HepG2 (cell line): Measurements from ENCODE around the gene CD44. TPM values are rescaled to one million over a fixed set of nuclear protein-coding genes. Genes with fewer than 3 reads are reported as not detected.

ENCODE experiments used
- ATAC-seq: fragments of 200-7000 bp; cut with Tn5 transposase; 3 replicates; pipeline ENCODE4 v1.9.1; 2020; ENCODE audit warnings: mild to moderate bottlenecking, moderate library complexity
- BruUV-seq: library from RNA; stranded (reverse); fragments of 400-500 nt; replicated peaks from 2 replicates; lab custom pipeline; 2021; lab: Mats Ljungman, UMichigan
- CTCF ChIA-PET: fragments of 300-600 bp; formaldehyde crosslinking; extraction: SDS; loops from one replicate; lab custom pipeline; 2021; ENCODE audit warnings: low total read pairs, inconsistent platforms, low intra/inter-chr PET ratio; lab: Yijun Ruan, JAX
- POLR2A ChIA-PET: fragments of 350-600 bp; sonication (Branson Sonifier 250); formaldehyde crosslinking; loops from one replicate; lab custom pipeline; 2020; ENCODE audit warnings: antibody characterized with exemption, inconsistent platforms; lab: Yijun Ruan, JAX
- DNase-seq: peaks from one replicate; pipeline ENCODE4 v3.0.0-alpha.2; 2015; ENCODE audit warnings: low spot score
- FAIRE-seq: peaks from 3 replicates; lab custom pipeline; 2011; peaks lifted over from hg19 to GRCh38; lab: Jason Lieb, UNC
- H2AFZ ChIP-seq: one replicate; pipeline ENCODE4 v1.6.1; 2011; ENCODE audit warnings: low read length, inconsistent platforms
- H3K27ac ChIP-seq: fragments of 300-600 bp; 3 replicates; pipeline ENCODE4 v1.8.0; 2011; ENCODE audit warnings: mixed run types, mild to moderate bottlenecking, mixed read lengths, low read length, inconsistent platforms; ENCODE audit not compliant: insufficient read depth; ENCODE audit errors: extremely low read length
- H3K27me3 ChIP-seq, 2 experiments: fragments of 200-600 bp in 1 of 2; 2 replicates in 1 of 2; 3 replicates in 1 of 2; pipeline versions ENCODE4 v1.6.0 to v1.8.0; 2011; ENCODE audit warnings: low read length in 2 of 2, mild to moderate bottlenecking in 2 of 2, moderate library complexity in 2 of 2, inconsistent platforms in 1 of 2; ENCODE audit not compliant: insufficient read depth in 2 of 2, control insufficient read depth in 1 of 2
- H3K36me3 ChIP-seq, 2 experiments: fragments of 200-600 bp in 1 of 2; replicated peaks in 1 of 2; 2 replicates in 1 of 2; 3 replicates in 1 of 2; pipeline versions ENCODE4 v1.5.1 to v1.8.0; 2011; ENCODE audit warnings: low read length in 2 of 2, inconsistent platforms in 1 of 2; ENCODE audit not compliant: insufficient read depth in 2 of 2, control insufficient read depth in 1 of 2
- H3K4me1 ChIP-seq: 2 replicates; pipeline ENCODE4 v1.5.1; 2012; ENCODE audit warnings: low read length, inconsistent platforms; ENCODE audit not compliant: insufficient read depth
- H3K4me2 ChIP-seq: 2 replicates; pipeline ENCODE4 v1.6.0; 2011; ENCODE audit warnings: low read depth, low read length, inconsistent platforms
- H3K4me3 ChIP-seq, 3 experiments: fragments of 200-600 bp in 1 of 3; sonication (generic), shearing (Covaris generic) in 1 of 3; replicated peaks in 1 of 3; 2 replicates each; pipeline ENCODE4 v1.5.1; 2011 to 2016; ENCODE audit warnings: low read length in 3 of 3, inconsistent platforms in 2 of 3, low read depth in 2 of 3, mild to moderate bottlenecking in 2 of 3, control low read depth in 1 of 3, mixed read lengths in 1 of 3; ENCODE audit not compliant: insufficient read depth in 1 of 3
- H3K79me2 ChIP-seq: one replicate; pipeline ENCODE4 v1.6.1; 2011; ENCODE audit warnings: low read length, inconsistent platforms; ENCODE audit not compliant: insufficient read depth
- H3K9ac ChIP-seq: 2 replicates; pipeline ENCODE4 v1.6.0; 2011; ENCODE audit warnings: mild to moderate bottlenecking, low read depth, low read length, inconsistent platforms; ENCODE audit not compliant: insufficient read depth
- H3K9me3 ChIP-seq: 2 replicates; pipeline ENCODE4 v1.5.1; 2012; ENCODE audit warnings: mild to moderate bottlenecking, low read length
- H4K20me1 ChIP-seq: 2 replicates; pipeline ENCODE4 v1.6.0; 2011; ENCODE audit warnings: inconsistent platforms, mild to moderate bottlenecking, low read length, moderate library complexity; ENCODE audit not compliant: insufficient read depth
- ATRX ChIP-seq: sonication (generic); formaldehyde crosslinking; IDR thresholded peaks from 2 replicates; pipeline ENCODE4 v1.4.0; 2020; ENCODE audit warnings: missing genetic modification reagents, borderline replicate concordance
- PITX1 ChIP-seq: sonication (generic); formaldehyde crosslinking; IDR thresholded peaks from 2 replicates; pipeline ENCODE4 v1.5.1; 2020; ENCODE audit warnings: mild to moderate bottlenecking, missing genetic modification reagents
- RCOR2 ChIP-seq: IDR thresholded peaks from 2 replicates; pipeline ENCODE4 v1.6.1; 2016; ENCODE audit warnings: missing biosample characterization, missing genetic modification reagents
- TBX2 ChIP-seq: sonication (generic); formaldehyde crosslinking; IDR thresholded peaks from 2 replicates; pipeline ENCODE4 v1.5.0; 2020; ENCODE audit warnings: missing genetic modification reagents, mild to moderate bottlenecking, borderline replicate concordance
- ZBTB1 ChIP-seq: sonication (generic); formaldehyde crosslinking; IDR thresholded peaks from 2 replicates; pipeline ENCODE4 v1.4.0; 2020; ENCODE audit warnings: missing genetic modification reagents, borderline replicate concordance
- ZNF629 ChIP-seq: sonication (generic); formaldehyde crosslinking; conservative IDR thresholded peaks from 2 replicates; pipeline ENCODE4 v1.5.0; 2020; ENCODE audit warnings: missing genetic modification reagents
- WGBS: methylation state at CpG from one replicate; pipeline ENCODE4 v1.1.6; 2017; ENCODE audit warnings: low lambda C conversion rate; 5-methylcytosine and 5-hydroxymethylcytosine counted together
- in situ Hi-C: cut with HindIII; loops from 2 replicates; pipeline ENCODE4 v1.10.0; 2017; ENCODE audit warnings: low pct_unique_long_range_greater_than_20kb; ENCODE audit not compliant: extremely low pct_ligation_motif_present
- intact Hi-C: fragments of 100-400 bp; cut with micrococcal nuclease; formaldehyde crosslinking; loops from one replicate; pipeline ENCODE4 v1.10.0; 2022; ENCODE audit not compliant: unreplicated experiment
- polyA plus RNA-seq, 8 experiments: library from polyadenylated mRNA; depleted of rRNA in 3 of 8; stranded (reverse) in 7 of 8; unstranded in 1 of 8; fragments of >200 nt; fragmentation: Illumina TruSeq in 4 of 8; extraction: Trizol in 4 of 8; gene quantifications; 2 replicates each; pipeline versions ENCODE4 v1.2.1 to v1.2.3, GENCODE V29; 2011 to 2016; ENCODE audit warnings: low read depth in 4 of 8, missing spikeins in 1 of 8, mixed read lengths in 1 of 8; ENCODE audit not compliant: insufficient read depth in 1 of 8
- total RNA-seq, 5 experiments: library from RNA; depleted of rRNA; stranded (reverse); fragments of >200 nt; fragmentation: Illumina TruSeq; extraction: Trizol; gene quantifications; 2 replicates each; pipeline ENCODE4 v1.2.3, GENCODE V29; 2016; ENCODE audit warnings: low read depth in 1 of 5
- TF ChIP-seq, protein P1 (sequence below): IDR thresholded peaks from 2 replicates; pipeline ENCODE4 v1.6.1; 2016
- TF ChIP-seq, protein P2 (sequence below): sonication (generic); formaldehyde crosslinking; IDR thresholded peaks from 2 replicates; pipeline ENCODE4 v1.5.0; 2020; ENCODE audit warnings: missing genetic modification reagents
- TF ChIP-seq, protein P3 (sequence below): IDR thresholded peaks from 2 replicates; pipeline ENCODE4 v1.6.1; 2016; ENCODE audit warnings: missing genetic modification reagents, missing compliant biosample characterization

Gene CD44
- total and polyA plus RNA-seq, 2 of the 13 experiments (the other 11 are each of a cell fraction or from before 2014, with no cell fraction given): 0.02 to 0.11 TPM

DNA sequence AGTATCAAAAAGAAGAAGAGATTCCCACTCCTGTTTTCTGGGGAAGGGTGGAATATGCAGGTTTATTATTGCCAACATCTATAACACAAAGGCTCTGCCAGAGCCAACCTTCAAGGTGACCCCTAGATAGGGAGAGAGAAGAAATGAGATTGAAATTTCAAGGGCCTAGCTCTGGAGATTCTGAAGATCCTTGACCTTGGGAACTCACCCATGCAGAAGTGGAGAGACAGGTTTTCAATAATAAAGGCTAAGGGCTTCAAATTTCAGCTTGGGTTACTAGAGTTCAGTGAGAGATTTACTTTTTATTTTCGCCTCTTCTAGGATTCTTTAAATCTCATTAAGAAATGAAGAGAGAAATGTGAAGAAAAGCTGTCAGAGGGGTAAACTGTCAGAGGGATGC is 98.4 kb downstream of the CD44 start:
- intact Hi-C loops: no loop called here
- CTCF ChIA-PET: interaction anchor here (1.3 to 1.9 kb wide), 2 partner anchors 155 to 311 kb away, joined by 4 to 14 read pairs; no protein-coding TSS in a partner anchor

More for the DNA sequence above, 98.4 kb downstream of the CD44 start:
- FAIRE-seq: no peak
- Histone ChIP-seq H3K9ac (no peak overlapping the region), H3K4me3 (no peak overlapping the region), H2AFZ (no peak overlapping the region), H3K27me3 (no peaks in the 10 kb centered on the region), H3K79me2 (no peaks in the 10 kb centered on the region), H3K27ac (no peak overlapping the region), H3K4me1 (peaks cover 19% of the 10 kb centered on the region; the same call in 1 of the 2 replicates), H3K36me3 (no peaks in the 10 kb centered on the region), H4K20me1 (no peaks in the 10 kb centered on the region), H3K9me3 (no peaks in the 10 kb centered on the region), H3K4me2 (no peak overlapping the region)
- TF ChIP-seq, protein P1, sequence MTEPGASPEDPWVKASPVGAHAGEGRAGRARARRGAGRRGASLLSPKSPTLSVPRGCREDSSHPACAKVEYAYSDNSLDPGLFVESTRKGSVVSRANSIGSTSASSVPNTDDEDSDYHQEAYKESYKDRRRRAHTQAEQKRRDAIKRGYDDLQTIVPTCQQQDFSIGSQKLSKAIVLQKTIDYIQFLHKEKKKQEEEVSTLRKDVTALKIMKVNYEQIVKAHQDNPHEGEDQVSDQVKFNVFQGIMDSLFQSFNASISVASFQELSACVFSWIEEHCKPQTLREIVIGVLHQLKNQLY (CRISPR knock-in tag): no peak
- TF ChIP-seq TBX2 (no peak), PITX1 (CRISPR knock-in tag) (no peak), RCOR2 (no peak), ZNF629 (no peak), ZBTB1 (no peak), ATRX (CRISPR knock-in tag) (no peak)
- TF ChIP-seq, protein P2, sequence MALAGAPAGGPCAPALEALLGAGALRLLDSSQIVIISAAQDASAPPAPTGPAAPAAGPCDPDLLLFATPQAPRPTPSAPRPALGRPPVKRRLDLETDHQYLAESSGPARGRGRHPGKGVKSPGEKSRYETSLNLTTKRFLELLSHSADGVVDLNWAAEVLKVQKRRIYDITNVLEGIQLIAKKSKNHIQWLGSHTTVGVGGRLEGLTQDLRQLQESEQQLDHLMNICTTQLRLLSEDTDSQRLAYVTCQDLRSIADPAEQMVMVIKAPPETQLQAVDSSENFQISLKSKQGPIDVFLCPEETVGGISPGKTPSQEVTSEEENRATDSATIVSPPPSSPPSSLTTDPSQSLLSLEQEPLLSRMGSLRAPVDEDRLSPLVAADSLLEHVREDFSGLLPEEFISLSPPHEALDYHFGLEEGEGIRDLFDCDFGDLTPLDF: no peak
- TF ChIP-seq, protein P3, sequence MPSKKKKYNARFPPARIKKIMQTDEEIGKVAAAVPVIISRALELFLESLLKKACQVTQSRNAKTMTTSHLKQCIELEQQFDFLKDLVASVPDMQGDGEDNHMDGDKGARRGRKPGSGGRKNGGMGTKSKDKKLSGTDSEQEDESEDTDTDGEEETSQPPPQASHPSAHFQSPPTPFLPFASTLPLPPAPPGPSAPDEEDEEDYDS (CRISPR knock-in tag): no peak
- POLR2A ChIA-PET: no interaction called here
- no peak for ATAC-seq
- 72% methylated on average over 1 of the region's 1 CpG for WGBS
- BruUV-seq: no TSS peak
- in situ Hi-C loops: loop anchor here (5.0 kb wide), 1 partner anchor 310 kb away; no protein-coding TSS in a partner anchor
- no peak for DNase-seq
